KOPT-K1 (cell line): Measurements from ENCODE around the gene CAPN13.

ENCODE experiments used
- H3K27ac ChIP-seq: fragments of 200-600 bp; sonication (generic); 2 replicates; pipeline ENCODE4 v1.5.1; 2016; ENCODE audit warnings: antibody characterized with exemption, mild to moderate bottlenecking, low read depth, low read length; ENCODE audit not compliant: poor library complexity, severe bottlenecking
- H3K36me3 ChIP-seq: fragments of 200-600 bp; sonication (generic); 2 replicates; pipeline ENCODE4 v1.5.1; 2017; ENCODE audit warnings: antibody characterized with exemption, mild to moderate bottlenecking, low read length, moderate library complexity; ENCODE audit not compliant: insufficient read depth
- H3K9me3 ChIP-seq: fragments of 200-600 bp; sonication (generic); 2 replicates; pipeline ENCODE4 v1.5.1; 2017; ENCODE audit warnings: antibody characterized with exemption, low read length, mild to moderate bottlenecking; ENCODE audit not compliant: insufficient read depth, poor library complexity, severe bottlenecking

Gene CAPN13

GRCh38 chr2:30807249-30807648 lies at the start of gene CAPN13:
CAPN13 (minus strand) TSS chr2:30807446; CDS start chr2:30787325, 20,121 bp downstream.
- Histone ChIP-seq H3K9me3 (no peaks in the 10 kb centered on the region), H3K27ac (no peak within 1 kb of the TSS), H3K36me3 (no peaks in the 10 kb centered on the region)

- Histone ChIP-seq H3K27ac (no peak overlapping the region), H3K9me3 (no peaks in the 10 kb centered on the region), H3K36me3 (no peaks in the 10 kb centered on the region)
Observed at GRCh38 chr2:30847841-30848240, 40.6 kb upstream of the CAPN13 start.

GRCh38 chr2:30847329-30847728 lies 40.1 kb upstream of the CAPN13 start:
- no peaks in the 10 kb centered on the region for H3K9me3 ChIP-seq
- H3K36me3 ChIP-seq, result no peaks in the 10 kb centered on the region
- no peak overlapping the region for H3K27ac ChIP-seq

- Histone ChIP-seq H3K36me3 (no peaks in the 10 kb centered on the region), H3K27ac (no peak overlapping the region), H3K9me3 (peaks cover 17% of the 10 kb centered on the region)
Observed at GRCh38 chr2:30828586-30828985, 21.3 kb upstream of the CAPN13 start.

GRCh38 chr2:30826916-30827315 lies 19.7 kb upstream of the CAPN13 start:
- peaks cover 17% of the 10 kb centered on the region for H3K9me3 ChIP-seq

GRCh38 chr2:30826481-30826880 lies 19.2 kb upstream of the CAPN13 start:
- no peaks in the 10 kb centered on the region for H3K36me3 ChIP-seq
- H3K27ac ChIP-seq, result no peak overlapping the region
- H3K9me3 ChIP-seq, result peaks cover 17% of the 10 kb centered on the region

More at GRCh38 chr2:30826916-30827315, 19.7 kb upstream of the CAPN13 start:
- no peak overlapping the region for H3K27ac ChIP-seq
- H3K36me3 ChIP-seq, result no peaks in the 10 kb centered on the region

GRCh38 chr2:30823452-30823851 lies 16.2 kb upstream of the CAPN13 start:
- no peaks in the 10 kb centered on the region for H3K36me3 ChIP-seq
- H3K27ac ChIP-seq, result no peak overlapping the region
- H3K9me3 ChIP-seq, result peaks cover 9% of the 10 kb centered on the region

- peaks cover 7% of the 10 kb centered on the region for H3K9me3 ChIP-seq
- no peaks in the 10 kb centered on the region for H3K36me3 ChIP-seq
- no peak overlapping the region for H3K27ac ChIP-seq
Observed at GRCh38 chr2:30821960-30822359, 14.7 kb upstream of the CAPN13 start.

GRCh38 chr2:30820381-30821055 lies 13.3 kb upstream of the CAPN13 start:
- H3K9me3 ChIP-seq, result no peaks in the 10 kb centered on the region
- H3K27ac ChIP-seq, result no peak overlapping the region
- H3K36me3 ChIP-seq, result no peaks in the 10 kb centered on the region

- Histone ChIP-seq H3K27ac (no peak overlapping the region), H3K9me3 (no peaks in the 10 kb centered on the region), H3K36me3 (no peaks in the 10 kb centered on the region)
Observed at GRCh38 chr2:30809938-30810337, 2.7 kb upstream of the CAPN13 start.

GRCh38 chr2:30808695-30809094 lies 1.4 kb upstream of the CAPN13 start:
- no peak overlapping the region for H3K27ac ChIP-seq
- H3K36me3 ChIP-seq, result no peaks in the 10 kb centered on the region
- H3K9me3 ChIP-seq, result no peaks in the 10 kb centered on the region

GRCh38 chr2:30803281-30803680 lies 4.0 kb downstream of the CAPN13 start:
- no peaks in the 10 kb centered on the region for H3K36me3 ChIP-seq
- no peaks in the 10 kb centered on the region for H3K9me3 ChIP-seq
- H3K27ac ChIP-seq, result no peak overlapping the region

- no peaks in the 10 kb centered on the region for H3K36me3 ChIP-seq
- no peaks in the 10 kb centered on the region for H3K9me3 ChIP-seq
- H3K27ac ChIP-seq, result no peak overlapping the region
Observed at GRCh38 chr2:30802611-30803010, 4.6 kb downstream of the CAPN13 start.

- H3K9me3 ChIP-seq, result no peaks in the 10 kb centered on the region
- H3K27ac ChIP-seq, result no peak overlapping the region
- no peaks in the 10 kb centered on the region for H3K36me3 ChIP-seq
Observed at GRCh38 chr2:30801821-30802455, 5.3 kb downstream of the CAPN13 start.

GRCh38 chr2:30800159-30800558 lies 7.1 kb downstream of the CAPN13 start:
- H3K27ac ChIP-seq, result no peak overlapping the region
- no peaks in the 10 kb centered on the region for H3K9me3 ChIP-seq
- no peaks in the 10 kb centered on the region for H3K36me3 ChIP-seq

GRCh38 chr2:30799366-30799765 lies 7.9 kb downstream of the CAPN13 start:
- Histone ChIP-seq H3K36me3 (no peaks in the 10 kb centered on the region), H3K9me3 (no peaks in the 10 kb centered on the region), H3K27ac (no peak overlapping the region)
